Measurements from ENCODE around the gene KAZN. TPM values are rescaled to one million over a fixed set of nuclear protein-coding genes. Genes with fewer than 3 reads are reported as not detected.

Gene KAZN
- polyA plus RNA-seq, 1 of the 3 experiments (the other 2 are of a cell fraction) = 6.8 TPM

DNA sequence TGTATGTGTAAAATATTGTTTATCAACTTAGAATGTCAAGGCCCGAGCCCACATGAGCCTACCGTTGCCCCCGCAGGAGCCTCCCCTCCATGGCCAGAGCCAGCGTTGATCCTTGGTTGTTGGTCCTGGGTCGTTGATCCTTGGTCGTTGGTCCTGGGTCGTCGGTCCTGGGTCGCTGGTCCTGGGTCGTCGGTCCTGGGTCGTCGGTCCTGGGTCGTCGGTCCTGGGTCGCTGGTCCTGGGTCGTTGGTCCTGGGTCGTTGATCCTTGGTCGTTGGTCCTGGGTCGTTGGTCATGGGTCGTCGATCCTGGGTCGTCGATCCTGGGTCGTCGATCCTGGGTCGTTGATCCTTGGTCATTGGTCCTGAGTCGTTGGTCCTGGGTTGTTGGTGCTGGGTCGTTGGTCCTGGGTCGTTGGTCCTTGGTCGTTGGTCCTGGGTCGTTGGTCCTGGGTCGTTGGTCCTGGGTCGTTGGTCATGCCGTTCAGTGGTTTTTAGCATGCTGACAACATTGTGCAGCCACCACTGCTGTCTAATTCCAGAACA is 450.0 kb downstream of the KAZN start:
- CTCF ChIA-PET = interaction anchor here (1.8 to 3.3 kb wide), 3 partner anchors 12 to 935 kb away, joined by 8 to 33 read pairs (median 11); no protein-coding TSS in a partner anchor

More for the DNA sequence above, 450.0 kb downstream of the KAZN start:
- Histone ChIP-seq H3K4me2 (no peak overlapping the region), H2AFZ (ENCODE audit: low read depth) (no peak overlapping the region), H3K4me1 (ENCODE audit: control insufficient read depth in 1 of 2, insufficient read depth in 2 of 2, low read depth in 1 of 2, low read length in 1 of 2) (peaks cover 0 to 3% of the 10 kb centered on the region in 2 experiments; a peak in 1 of 4 replicates), H3K27me3 (ENCODE audit: insufficient read depth) (no peaks in the 10 kb centered on the region), H3K27ac (ENCODE audit: low read depth in 2 of 2, low read length in 1 of 2) (no peak overlapping the region), H3K4me3 (ENCODE audit: low read depth in 2 of 2, low read length in 1 of 2) (no peak overlapping the region), H3K9me3 (no peaks in the 10 kb centered on the region), H3F3A (replicated peaks; ENCODE audit: insufficient read depth) (no peaks in the 10 kb centered on the region), H3K9me2 (no peaks in the 10 kb centered on the region), H3K79me2 (ENCODE audit: insufficient read depth) (0 out of 2 replicates have a peak, but pooled peaks cover 4% of the 10 kb centered on the region), H3K9ac (no peak overlapping the region), H3K36me3 (replicated peaks in 1 of 2; ENCODE audit: control insufficient read depth in 1 of 2, insufficient read depth in 2 of 2, low read length in 1 of 2) (peaks cover 0 to 2% of the 10 kb centered on the region in 2 experiments), H4K20me1 (ENCODE audit: insufficient read depth) (no peaks in the 10 kb centered on the region)
- no peak for DNase-seq
- POLR2A ChIA-PET = no interaction called here
- TF ChIP-seq GATA2 (CRISPR knock-in tag; IDR thresholded peaks at IDR 0.05) = no peak
- TF ChIP-seq TAF1 (IDR thresholded peaks at IDR 0.05; ENCODE audit: borderline replicate concordance, low read depth, low read length) = no peak
- TF ChIP-seq, protein P1, sequence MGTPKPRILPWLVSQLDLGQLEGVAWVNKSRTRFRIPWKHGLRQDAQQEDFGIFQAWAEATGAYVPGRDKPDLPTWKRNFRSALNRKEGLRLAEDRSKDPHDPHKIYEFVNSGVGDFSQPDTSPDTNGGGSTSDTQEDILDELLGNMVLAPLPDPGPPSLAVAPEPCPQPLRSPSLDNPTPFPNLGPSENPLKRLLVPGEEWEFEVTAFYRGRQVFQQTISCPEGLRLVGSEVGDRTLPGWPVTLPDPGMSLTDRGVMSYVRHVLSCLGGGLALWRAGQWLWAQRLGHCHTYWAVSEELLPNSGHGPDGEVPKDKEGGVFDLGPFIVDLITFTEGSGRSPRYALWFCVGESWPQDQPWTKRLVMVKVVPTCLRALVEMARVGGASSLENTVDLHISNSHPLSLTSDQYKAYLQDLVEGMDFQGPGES (IDR thresholded peaks at IDR 0.05; ENCODE audit: low read depth, low read length) = no peak
- TF ChIP-seq TEAD4 (IDR thresholded peaks at IDR 0.05; ENCODE audit: borderline replicate concordance, insufficient read depth) = no peak
- TF ChIP-seq, protein P2, sequence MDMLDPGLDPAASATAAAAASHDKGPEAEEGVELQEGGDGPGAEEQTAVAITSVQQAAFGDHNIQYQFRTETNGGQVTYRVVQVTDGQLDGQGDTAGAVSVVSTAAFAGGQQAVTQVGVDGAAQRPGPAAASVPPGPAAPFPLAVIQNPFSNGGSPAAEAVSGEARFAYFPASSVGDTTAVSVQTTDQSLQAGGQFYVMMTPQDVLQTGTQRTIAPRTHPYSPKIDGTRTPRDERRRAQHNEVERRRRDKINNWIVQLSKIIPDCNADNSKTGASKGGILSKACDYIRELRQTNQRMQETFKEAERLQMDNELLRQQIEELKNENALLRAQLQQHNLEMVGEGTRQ (IDR thresholded peaks at IDR 0.05; ENCODE audit: borderline replicate concordance, low read depth, low read length) = no peak
- no peak for TF ChIP-seq MXI1 (IDR thresholded peaks at IDR 0.05; ENCODE audit: low read depth, low read length)
- no peak for TF ChIP-seq SIN3A (IDR thresholded peaks at IDR 0.05; ENCODE audit: borderline replicate concordance, low read depth, low read length)
- no peak for TF ChIP-seq RCOR1 (IDR thresholded peaks at IDR 0.05; ENCODE audit: low read length)
- no peak for TF ChIP-seq TCF12 (IDR thresholded peaks at IDR 0.05)
- TF ChIP-seq, protein P3, sequence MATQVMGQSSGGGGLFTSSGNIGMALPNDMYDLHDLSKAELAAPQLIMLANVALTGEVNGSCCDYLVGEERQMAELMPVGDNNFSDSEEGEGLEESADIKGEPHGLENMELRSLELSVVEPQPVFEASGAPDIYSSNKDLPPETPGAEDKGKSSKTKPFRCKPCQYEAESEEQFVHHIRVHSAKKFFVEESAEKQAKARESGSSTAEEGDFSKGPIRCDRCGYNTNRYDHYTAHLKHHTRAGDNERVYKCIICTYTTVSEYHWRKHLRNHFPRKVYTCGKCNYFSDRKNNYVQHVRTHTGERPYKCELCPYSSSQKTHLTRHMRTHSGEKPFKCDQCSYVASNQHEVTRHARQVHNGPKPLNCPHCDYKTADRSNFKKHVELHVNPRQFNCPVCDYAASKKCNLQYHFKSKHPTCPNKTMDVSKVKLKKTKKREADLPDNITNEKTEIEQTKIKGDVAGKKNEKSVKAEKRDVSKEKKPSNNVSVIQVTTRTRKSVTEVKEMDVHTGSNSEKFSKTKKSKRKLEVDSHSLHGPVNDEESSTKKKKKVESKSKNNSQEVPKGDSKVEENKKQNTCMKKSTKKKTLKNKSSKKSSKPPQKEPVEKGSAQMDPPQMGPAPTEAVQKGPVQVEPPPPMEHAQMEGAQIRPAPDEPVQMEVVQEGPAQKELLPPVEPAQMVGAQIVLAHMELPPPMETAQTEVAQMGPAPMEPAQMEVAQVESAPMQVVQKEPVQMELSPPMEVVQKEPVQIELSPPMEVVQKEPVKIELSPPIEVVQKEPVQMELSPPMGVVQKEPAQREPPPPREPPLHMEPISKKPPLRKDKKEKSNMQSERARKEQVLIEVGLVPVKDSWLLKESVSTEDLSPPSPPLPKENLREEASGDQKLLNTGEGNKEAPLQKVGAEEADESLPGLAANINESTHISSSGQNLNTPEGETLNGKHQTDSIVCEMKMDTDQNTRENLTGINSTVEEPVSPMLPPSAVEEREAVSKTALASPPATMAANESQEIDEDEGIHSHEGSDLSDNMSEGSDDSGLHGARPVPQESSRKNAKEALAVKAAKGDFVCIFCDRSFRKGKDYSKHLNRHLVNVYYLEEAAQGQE (IDR thresholded peaks at IDR 0.05; ENCODE audit: low read depth, low read length) = no peak
- no peak for TF ChIP-seq JUND (IDR thresholded peaks at IDR 0.05)
- 83% methylated on average over 12 of the region's 35 CpGs for WGBS (ENCODE audit: low lambda C conversion rate)
